ENCODE data around the gene BBOF1.
A peak's percentile ranks its signal among the peaks of the same experiment; 100 is the strongest.

The BBOF1 gene

DNA sequence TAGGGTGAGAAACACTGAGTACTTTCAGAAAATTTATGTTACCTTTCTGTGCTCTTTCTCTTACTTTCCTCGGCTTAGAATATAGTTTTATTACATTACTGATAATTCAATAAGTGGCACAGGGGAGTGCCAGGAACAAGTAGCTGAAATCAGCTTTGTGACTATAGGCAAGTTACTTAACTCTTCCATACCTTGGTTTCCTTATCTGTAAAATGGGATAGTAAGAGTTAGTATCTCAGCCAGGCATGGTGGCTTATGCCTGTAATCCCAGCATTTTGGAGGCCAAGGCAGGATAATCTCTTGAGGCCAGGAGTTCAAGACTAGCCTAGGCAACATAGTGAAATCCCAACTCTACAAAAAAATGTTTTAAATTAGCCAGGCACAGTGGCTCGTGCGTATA, 15.4 kb downstream of the BBOF1 start:
- DNase-seq (ENCODE audit: low spot score): no peak

DNA sequence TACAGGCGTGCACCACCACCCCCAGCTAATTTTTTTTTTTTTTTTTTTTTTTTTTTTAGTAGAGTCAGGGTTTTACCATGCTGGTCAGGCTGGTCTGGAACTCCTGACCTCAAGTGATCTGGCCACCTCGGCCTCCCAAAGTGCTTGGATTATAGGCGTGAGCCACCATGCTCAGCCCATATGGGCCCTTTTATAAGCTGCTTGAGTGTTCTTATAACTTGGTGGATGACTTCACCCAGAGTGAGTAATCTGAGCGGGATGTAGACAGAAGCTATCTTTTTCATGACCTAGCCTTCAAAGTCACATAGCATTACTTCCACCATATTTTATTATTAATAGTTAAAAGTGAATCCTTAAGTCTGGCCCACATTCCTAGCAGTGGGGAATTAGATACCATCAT, 16.4 kb downstream of the BBOF1 start:
- DNase-seq (ENCODE audit: low spot score): no peak

DNA sequence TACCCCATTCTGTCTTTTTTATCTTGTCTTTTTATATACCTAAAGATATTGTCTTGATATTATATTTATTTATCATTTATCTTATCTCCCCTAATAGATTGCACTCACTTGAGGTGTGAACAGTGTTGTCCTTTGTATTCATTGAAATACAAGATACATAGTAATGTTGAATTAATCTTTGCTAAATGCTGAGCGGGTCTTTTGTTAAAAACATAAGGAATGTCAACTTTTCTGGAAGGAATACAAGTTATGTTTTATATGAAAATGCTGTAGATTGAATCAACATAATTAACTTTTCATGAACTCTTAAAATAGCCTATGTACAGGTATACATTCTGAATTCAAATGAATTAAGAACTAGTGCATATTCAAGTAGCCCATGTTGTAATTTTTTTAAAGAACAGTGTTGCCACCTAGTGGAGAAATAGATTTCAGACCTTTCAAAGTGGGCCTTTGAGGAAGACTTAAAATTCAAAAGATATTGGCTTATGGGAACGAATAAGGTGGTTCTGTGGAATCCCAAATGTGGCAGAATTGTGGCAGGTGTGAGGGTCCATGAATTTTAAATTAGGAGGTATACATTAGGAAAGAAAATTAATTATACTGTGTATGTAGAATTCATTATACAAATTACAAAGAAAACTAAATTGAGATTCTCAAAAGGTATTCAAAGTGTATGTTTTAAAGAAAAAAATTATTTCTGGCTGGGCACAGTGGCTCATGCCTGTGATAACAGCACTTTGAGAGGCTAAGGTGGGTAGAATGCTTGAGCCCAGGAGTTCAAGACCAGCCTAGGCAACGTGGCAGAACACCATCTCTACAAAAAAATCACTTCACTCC, 19.1 kb downstream of the BBOF1 start:
- peak; percentile 77 for DNase-seq (ENCODE audit: low spot score)

DNA sequence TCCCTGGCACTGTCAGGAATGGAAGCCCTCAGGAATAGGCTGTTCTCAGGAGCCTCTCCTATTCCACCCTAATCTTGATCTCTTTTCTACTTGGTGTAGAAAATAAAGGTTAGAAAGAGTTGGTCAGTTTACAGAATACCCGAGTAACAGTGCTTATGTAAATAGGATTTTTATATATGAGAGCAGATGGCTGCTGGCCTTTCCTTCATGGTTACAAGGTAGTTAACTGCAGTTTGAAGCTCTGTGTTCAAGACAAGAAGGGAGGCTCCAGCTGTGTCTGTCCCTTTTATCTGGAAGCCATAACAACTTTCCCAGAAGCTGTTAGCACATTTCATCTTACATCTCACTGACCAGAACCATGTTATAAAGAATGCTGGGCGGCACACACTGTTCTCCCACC, 23.1 kb downstream of the BBOF1 start:
- DNase-seq (ENCODE audit: low spot score): no peak

DNA sequence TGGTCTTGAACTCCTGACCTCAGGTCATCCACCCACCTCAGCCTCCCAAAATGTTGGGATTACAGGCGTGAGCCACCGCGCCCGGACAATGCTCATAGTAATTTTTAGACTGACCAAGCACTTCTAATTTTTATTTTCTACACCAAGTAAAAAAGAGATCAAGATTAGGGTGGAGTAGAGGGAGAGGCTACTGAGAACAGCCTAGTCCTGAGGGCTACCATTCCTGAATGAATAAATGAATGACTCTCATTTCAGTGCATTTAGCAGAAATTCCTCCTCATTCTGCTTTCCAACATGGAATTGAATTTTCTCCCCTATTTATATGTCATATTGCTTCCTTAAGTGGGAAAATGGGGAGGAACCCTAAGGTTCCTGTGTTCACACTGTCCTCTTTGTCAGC, 26.4 kb downstream of the BBOF1 start:
- no peak for DNase-seq (ENCODE audit: low spot score)

DNA sequence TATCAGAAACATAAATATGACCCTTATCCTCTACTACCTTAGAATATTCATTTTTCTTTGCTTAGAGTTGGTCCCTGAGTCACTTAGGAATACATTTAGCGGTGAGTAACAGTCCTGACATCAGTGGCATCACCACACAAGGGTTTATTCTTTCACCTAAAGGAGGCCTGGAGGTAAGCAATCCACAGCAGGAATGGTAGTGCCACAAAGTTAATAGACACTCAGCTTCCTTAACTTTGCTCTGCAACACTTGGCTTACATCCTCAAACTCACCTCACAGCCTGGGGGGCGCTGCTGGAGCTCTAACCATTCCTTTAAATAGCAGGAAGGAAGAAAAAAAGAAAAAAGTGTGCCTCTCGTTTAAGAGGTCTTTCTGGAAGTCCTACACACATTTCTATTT, 29.1 kb downstream of the BBOF1 start:
- no peak for DNase-seq (ENCODE audit: low spot score)

DNA sequence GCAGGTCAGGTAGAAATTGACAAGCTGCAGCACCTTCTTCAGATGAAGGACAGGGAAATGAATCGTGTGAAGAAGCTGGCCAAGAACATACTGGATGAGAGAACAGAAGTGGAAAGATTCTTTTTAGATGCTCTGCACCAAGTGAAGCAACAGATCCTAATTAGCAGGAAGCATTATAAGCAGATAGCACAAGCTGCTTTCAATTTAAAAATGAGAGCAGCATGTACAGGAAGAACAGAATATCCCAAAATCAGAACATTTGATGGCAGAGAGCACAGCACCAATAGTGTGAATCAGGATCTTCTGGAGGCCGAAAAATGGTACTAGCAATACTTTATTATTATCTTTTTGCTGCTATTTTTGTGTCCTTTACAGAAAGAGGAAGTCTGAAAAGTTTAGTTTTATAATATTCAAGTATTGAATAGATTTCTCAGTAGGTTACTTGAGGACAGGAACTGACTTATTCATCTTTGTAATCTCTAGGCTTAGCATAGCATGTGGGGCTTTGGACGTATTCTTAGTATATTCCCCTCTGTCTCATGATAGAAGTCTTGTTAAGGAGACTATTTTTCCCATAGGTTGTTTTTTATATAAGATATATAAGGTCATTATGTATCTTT, 30.8 kb downstream of the BBOF1 start:
- no peak for DNase-seq (ENCODE audit: low spot score)

DNA sequence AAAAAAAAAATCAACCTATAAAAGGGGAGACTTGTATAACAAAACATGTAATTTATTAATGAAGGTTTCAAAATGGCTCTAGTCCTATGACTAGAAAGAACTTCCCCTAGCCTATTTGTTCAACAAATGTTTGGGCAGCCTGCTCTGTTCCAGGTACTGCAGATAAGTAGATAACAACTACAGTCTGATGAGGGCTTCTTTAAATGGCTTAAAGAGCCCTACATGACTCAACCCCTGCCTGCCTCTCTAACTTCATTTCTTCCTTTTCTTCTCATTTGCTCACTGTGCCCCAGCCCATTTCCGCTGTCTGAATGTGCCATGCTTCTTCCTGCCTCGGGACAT, 43.6 kb downstream of the BBOF1 start:
- no peak for DNase-seq (ENCODE audit: low spot score)

DNA sequence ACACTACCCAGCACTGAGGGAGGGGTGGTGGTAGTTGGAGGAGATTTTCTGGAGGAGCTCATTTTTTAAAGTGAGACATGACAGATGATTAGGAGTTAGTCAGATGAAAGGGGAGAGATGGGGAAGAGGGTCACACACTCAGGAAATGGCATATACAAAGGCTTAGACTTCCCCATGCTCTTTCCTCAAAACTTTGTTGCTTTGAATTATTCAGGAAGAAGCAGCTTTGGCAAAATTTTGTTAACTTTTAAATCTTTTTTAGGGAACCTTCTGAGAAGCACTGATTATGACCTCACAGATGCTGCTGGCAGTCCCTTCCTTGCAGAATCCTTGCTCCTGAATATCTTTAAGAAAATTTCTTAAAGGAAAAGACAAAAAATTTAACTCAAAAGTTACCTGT, 45.3 kb downstream of the BBOF1 start:
- no peak for DNase-seq (ENCODE audit: low spot score)

DNA sequence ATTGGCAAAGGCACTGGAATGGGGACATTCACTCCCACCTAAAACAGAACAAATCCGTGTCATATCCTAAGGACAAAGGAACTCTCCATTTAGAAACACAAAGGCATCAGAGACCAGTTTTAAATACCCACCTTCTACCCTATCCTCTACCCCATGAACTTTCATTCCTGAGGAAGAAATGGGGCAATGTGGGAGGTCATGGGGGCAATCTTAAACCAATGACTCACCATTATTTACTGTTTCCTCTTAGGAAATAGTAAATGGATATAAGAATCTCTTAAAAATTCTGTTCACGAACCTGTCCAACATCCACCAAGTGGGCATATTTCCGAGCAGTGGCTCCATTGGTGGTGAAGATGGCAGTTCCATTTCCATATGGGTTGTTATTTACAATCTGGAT, 45.7 kb downstream of the BBOF1 start:
- no peak for DNase-seq (ENCODE audit: low spot score)

DNA sequence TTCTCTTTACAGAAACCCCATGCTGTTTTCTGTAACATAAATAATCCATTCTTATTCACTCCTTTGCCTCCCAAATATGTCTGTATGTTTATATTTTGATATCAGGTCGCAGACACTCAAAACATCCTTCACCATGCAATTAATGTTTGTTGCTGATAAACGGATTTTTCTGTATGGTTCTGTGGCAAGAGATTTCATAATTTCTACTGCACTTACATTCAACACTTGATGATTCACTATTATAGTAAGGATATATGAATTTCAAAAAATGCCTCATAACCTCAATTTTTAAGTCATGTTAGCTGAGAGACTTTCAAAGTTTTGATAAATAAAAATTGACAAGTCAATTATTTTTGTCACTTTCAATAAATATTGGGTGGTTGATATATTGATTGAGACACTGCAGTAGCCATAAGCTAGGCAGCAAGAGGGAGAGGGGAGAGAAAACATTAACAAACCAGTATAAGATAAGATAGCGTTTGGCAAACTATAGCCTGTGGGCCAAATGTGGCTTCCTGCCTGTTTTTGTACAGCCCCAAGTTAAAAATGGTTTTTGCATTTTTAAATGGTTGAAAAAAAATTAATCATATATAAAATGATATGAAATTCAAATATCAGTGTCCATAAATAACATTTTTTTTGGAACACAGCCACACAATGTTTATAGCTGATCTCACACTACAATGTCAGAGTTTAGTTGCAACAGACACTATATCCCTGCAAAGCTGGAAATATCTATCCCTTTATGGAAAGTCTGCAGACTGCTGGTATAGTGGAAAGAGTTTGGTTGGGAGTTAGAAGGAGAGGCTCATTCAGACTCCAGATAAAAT, 46.8 kb downstream of the BBOF1 start:
- DNase-seq (ENCODE audit: low spot score): no peak

DNA sequence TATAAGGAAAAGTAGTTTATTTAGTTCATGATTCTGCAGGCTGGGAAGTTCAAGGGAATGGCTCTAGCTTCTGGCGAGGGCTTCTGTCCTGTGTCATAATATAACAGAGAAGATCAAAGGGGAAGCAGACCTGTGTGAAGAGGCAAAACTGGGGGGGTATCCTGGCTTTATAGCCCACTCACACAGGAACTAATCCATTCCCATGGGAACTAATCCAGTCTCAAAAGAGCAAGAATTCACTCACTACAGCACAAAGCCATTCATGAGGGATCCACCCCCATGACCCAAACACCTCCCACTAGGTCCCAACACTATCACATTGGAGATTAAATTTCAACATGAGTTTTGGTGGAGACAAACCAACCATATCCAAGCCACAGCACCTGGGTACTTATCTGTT, 58.3 kb downstream of the BBOF1 start:
- DNase-seq (ENCODE audit: low spot score): no peak

DNA sequence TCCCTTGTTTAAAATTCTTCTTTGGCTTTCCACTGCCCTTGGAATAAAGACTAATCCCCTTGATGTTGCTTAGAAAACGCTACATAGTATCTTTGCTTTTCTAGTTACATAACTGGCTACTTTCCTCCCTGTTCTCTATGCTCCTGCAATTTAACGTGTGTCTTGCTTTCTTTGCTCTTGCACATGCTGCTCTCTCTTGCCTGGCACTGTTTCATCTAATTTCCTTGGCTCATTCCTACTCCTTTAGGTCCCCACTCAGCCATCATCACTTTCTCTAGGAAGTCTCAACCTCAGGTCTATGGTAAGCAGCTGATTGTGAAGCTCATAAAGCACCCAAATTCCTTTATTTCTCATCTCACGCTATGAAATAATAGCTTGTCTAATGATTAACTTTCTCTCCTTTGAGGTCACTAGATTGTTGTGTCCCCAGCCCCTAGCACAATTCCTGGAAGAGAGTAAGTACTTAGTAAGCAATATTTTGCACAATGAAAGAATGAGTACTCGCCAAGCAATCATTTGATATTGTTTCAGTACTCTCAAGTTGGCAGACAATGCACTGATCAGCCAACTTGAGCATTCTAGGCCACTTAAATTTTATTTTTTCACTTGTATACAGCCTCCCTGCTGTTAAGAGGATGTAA, 61.8 kb downstream of the BBOF1 start:
- peak; percentile 49 for DNase-seq (ENCODE audit: low spot score)

DNA sequence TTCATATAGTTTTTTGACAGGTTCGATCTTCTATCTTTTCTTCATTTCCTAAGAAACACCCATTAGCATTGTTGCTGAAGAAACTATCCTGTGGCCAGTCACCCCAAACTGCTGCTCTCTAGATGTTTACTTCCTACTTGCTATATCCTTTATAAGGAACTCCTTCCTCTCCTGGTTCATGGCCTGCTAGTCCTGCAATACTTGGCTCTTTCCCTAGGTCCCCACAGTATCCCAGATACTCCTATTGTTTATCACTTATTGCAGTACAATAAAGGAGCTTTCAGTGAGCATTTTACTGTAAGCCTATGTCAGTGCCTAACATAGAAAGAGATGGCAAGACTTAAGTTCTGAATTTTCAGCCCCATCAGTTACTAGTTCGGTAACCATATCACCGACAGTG, 62.3 kb downstream of the BBOF1 start:
- DNase-seq (ENCODE audit: low spot score): no peak

DNA sequence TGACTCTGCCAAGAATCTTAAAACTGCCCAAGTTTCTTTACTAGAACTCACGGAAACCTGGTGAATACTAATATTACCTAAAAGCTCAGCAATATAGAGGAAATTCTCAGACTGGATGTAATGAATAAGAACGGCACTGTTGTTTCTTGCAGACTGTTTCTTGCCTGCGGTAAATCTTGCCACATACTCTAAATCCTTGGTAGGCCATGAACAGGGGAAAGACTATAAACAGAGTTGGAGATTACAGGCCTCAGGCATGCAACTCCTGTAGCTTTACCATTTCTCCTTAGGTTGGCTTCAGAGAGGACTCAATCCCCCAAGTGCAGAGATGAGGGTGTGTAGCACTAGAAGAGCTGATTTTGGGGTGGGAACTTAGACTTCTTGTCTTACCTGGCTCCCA, 64.0 kb downstream of the BBOF1 start:
- DNase-seq (ENCODE audit: low spot score): no peak

DNA sequence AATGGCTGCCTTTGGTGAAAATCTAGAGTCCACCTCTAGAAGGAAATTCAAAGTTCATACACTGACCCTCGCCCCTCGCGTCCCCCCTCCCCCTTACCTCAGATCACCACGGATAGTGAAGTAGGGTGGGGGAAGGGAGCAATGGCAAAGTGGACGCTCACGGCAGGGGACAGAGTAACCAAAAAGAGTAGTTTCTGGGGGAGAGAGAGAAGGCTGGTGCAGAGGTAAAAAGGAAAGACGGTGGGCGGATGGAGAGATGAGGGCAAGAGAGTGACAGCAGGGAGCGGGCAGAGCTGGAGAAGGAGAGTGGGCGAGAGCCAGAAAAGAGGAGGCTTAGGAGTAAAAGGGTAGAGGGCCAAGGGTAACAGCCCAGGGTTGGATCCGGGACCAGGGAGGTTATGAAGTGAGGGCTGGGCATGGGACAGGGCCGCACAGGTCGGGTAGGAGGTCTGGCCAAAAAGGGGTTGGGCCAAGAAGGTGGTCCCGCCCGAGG, 64.7 kb downstream of the BBOF1 start:
- DNase-seq (ENCODE audit: low spot score): no peak

DNA sequence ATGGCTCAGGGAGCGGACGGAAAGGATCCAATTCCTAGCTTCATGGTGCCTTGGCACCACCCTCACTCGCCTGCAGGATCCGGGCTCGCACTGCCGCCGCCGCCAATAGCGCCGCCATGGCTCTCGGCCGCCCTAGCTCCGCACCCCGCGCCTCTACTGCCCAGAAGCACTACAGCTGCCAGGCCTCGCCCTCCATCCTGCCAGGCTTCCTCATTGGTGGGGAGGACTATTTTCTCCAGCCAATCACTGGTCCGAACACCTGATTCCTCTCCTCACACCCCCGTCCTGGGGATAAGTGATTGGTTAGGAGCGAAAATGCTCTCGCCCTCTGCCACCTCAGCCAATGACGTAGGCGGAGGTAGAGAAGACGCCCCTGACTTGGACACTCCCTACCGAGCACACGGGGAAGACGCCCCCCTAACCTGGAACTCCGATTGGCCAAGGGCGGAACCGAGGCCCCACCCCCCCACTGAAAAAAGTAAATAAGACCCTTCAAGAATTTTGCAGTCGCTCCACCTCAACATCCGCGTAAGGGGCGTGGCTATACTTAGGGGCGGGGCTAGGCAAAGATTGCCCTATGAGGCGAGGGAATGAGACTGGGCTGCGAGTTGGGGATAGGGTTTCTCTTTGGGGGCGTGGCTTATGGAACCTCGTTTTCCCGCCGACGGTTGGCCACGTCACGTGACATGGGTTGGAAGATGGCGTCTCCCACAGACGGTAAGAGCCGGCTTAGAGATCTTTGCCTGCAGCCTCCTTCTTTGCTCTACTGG, 65.3 kb downstream of the BBOF1 start, which contains the start of the genes ALDH6A1 and LIN52:
TSS of gene ALDH6A1 (minus strand) at position 177 of the 770 bp plus-strand sequence. CDS start at position 118, 59 bp downstream.
TSS of gene LIN52 (plus strand) at position 680 of the 770 bp plus-strand sequence. CDS start at position 699, 19 bp downstream.
- peak; percentile 100 for DNase-seq (ENCODE audit: low spot score)

DNA sequence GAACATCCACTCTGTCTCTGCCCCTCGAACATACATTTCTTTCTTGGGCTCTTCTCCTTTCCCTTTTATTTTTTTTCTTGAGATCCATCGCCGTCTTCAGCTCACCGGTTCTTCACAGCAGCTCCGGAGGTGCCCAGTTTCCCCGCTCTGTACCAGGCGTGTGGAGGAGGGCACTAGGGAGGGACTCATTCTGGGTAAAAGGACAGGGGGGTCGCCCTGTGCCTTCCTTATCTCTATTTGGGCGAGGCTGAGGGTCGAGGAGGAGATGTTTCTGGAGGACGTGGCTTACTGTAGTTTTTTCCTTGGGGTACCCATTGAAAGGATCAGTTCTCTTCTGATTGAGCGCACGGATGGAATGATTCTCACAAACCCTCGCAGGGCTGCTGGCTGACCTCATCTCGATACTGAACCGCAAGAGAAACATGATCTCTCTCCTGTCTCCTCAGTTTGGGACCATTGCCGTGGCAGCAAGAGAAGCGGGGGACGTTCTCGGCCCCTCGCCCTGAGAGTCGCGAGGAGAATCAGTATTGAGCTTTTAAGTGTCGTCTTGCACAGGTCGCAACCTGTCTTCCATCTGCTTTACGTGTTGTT, 66.0 kb downstream of the BBOF1 start:
- peak; percentile 67 for DNase-seq (ENCODE audit: low spot score)

DNA sequence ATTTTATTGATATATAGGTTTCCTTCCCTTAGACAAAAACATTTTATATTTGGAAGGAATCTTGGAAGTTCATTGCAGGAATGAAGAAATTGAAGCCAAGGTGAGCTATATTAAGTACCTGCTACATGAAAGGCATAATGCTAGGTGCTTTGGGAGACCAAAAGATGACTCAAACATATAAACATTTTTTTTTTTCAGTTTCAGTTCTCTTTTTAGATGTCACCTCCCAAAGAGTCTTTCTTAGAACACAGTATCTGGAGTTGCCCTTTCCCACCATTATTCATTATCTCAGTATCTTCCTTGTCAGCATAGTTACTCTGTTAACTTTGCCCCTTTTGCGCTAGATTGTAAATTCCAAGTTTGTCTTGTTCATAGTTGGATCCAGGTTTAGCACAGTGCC, 66.7 kb downstream of the BBOF1 start:
- DNase-seq (ENCODE audit: low spot score): no peak

DNA sequence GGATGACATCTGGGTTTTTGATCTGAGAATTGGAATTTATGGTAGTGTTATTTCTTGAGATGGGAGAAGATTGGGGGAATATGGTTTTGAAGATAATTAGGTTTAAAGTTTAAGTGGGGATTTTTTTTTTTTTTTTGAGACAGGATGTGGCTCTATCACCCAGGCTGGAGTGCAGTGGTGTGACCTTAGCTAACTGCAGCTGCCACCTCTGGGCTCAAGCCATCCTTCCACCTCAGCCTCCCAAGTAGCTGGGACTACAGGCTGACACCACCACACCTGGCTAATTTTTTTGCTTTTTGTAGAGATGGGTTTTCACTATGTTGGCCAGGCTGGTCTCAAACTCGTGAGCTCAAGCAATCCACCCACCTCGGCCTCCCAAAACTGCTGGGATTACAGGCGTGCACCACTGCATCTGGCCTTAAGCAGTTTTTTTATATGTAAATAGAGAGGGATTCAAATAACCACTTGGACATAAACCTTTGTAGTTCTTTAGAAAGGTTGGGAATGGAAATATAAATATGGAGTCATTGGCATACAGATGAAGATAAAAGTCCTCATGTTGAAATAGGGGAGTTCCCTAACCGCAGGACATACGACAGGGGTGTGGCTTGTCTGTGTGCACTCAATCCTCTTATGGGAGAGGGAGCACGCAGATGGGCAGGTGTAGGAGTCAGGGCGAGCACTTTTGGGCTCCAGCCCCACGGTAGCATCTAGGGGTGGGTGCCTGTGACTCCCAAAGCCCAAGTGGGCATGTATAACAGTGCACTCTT, 70.3 kb downstream of the BBOF1 start:
- no peak for DNase-seq (ENCODE audit: low spot score)
